Fibroblast of lung (primary cell): ENCODE data around the gene NKX6-2. TPM values are rescaled to one million over a fixed set of nuclear protein-coding genes. Genes with fewer than 3 reads are reported as not detected.

Experiments
- DNase-seq, 2 donors: peaks; one replicate each; pipeline versions ENCODE4 v3.0.0 to v3.0.0-alpha.2; 2010; ENCODE audit warnings: low read depth in 2 of 2
- H2AFZ ChIP-seq: 2 replicates; pipeline ENCODE4 v1.5.1; 2012; ENCODE audit warnings: low read length, control low read depth, inconsistent platforms
- H3K27ac ChIP-seq: 2 replicates; pipeline ENCODE4 v1.5.1; 2011; ENCODE audit warnings: low read length, control low read depth; ENCODE audit not compliant: insufficient read depth
- H3K27me3 ChIP-seq: 2 replicates; pipeline ENCODE4 v1.5.1; 2011; ENCODE audit warnings: mild to moderate bottlenecking, low read length; ENCODE audit not compliant: control insufficient read depth, insufficient read depth
- H3K36me3 ChIP-seq: 2 replicates; pipeline ENCODE4 v1.5.1; 2011; ENCODE audit warnings: low read length; ENCODE audit not compliant: control insufficient read depth, insufficient read depth
- H3K4me1 ChIP-seq: 2 replicates; pipeline ENCODE4 v1.5.1; 2011; ENCODE audit warnings: low read length; ENCODE audit not compliant: control insufficient read depth, insufficient read depth; ENCODE audit errors: extremely low read depth
- H3K4me2 ChIP-seq: 2 replicates; pipeline ENCODE4 v1.5.1; 2011; ENCODE audit warnings: low read length, control low read depth; ENCODE audit not compliant: insufficient read depth; ENCODE audit errors: extremely low read depth
- H3K4me3 ChIP-seq, 4 experiments: fragments of 200-600 bp in 1 of 4; sonication (generic) in 1 of 4; replicated peaks in 1 of 4; 2 replicates each; pipeline ENCODE4 v1.5.1; 2011 to 2016; ENCODE audit warnings: low read length in 4 of 4, low read depth in 3 of 4, mild to moderate bottlenecking in 3 of 4, control low read depth in 2 of 4, inconsistent platforms in 1 of 4, mixed read lengths in 1 of 4; ENCODE audit not compliant: insufficient read depth in 1 of 4; ENCODE audit errors: control extremely low read depth in 1 of 4
- H3K79me2 ChIP-seq: 2 replicates; pipeline ENCODE4 v1.5.1; 2012; ENCODE audit warnings: mild to moderate bottlenecking, low read length, inconsistent platforms; ENCODE audit not compliant: control insufficient read depth, insufficient read depth
- H3K9ac ChIP-seq: 2 replicates; pipeline ENCODE4 v1.5.1; 2011; ENCODE audit warnings: mild to moderate bottlenecking, low read length, control low read depth; ENCODE audit not compliant: insufficient read depth
- H3K9me3 ChIP-seq: 2 replicates; pipeline ENCODE4 v1.5.1; 2012; ENCODE audit warnings: low read depth, low read length; ENCODE audit not compliant: control insufficient read depth, insufficient read depth
- H4K20me1 ChIP-seq: 2 replicates; pipeline ENCODE4 v1.5.1; 2011; ENCODE audit warnings: low read length; ENCODE audit not compliant: control insufficient read depth, insufficient read depth; ENCODE audit errors: extremely low read depth
- CTCF ChIP-seq, 2 donors: IDR thresholded peaks in 1 of 2; conservative IDR thresholded peaks in 1 of 2; 1 replicate in 1 of 2; 2 replicates in 1 of 2; pipeline ENCODE4 v1.5.1; 2011 to 2012; ENCODE audit warnings: low read length in 2 of 2, control low read depth in 1 of 2, inconsistent platforms in 1 of 2, low read depth in 1 of 2, mild to moderate bottlenecking in 1 of 2
- EZH2 ChIP-seq: IDR thresholded peaks from 2 replicates; pipeline ENCODE4 v1.5.1; 2012; ENCODE audit warnings: low read length, control low read depth, mild to moderate bottlenecking; ENCODE audit errors: missing control alignments
- polyA plus RNA-seq, 2 donors: library from polyadenylated mRNA; depleted of rRNA in 1 of 2; stranded (reverse) in 1 of 2; unstranded in 1 of 2; fragments of >200 nt; gene quantifications; 2 replicates each; pipeline ENCODE4 v1.2.1, GENCODE V29; 2011 to 2012; ENCODE audit warnings: missing spikeins in 1 of 2
- total RNA-seq: library from RNA; depleted of rRNA; stranded (reverse); fragments of >200 nt; gene quantifications from 2 replicates; pipeline ENCODE4 v1.2.1, GENCODE V29; 2014

Gene NKX6-2
- total and polyA plus RNA-seq, 2 donors (not counting 1 experiment from before 2014, with no cell fraction given): not detected

DNA sequence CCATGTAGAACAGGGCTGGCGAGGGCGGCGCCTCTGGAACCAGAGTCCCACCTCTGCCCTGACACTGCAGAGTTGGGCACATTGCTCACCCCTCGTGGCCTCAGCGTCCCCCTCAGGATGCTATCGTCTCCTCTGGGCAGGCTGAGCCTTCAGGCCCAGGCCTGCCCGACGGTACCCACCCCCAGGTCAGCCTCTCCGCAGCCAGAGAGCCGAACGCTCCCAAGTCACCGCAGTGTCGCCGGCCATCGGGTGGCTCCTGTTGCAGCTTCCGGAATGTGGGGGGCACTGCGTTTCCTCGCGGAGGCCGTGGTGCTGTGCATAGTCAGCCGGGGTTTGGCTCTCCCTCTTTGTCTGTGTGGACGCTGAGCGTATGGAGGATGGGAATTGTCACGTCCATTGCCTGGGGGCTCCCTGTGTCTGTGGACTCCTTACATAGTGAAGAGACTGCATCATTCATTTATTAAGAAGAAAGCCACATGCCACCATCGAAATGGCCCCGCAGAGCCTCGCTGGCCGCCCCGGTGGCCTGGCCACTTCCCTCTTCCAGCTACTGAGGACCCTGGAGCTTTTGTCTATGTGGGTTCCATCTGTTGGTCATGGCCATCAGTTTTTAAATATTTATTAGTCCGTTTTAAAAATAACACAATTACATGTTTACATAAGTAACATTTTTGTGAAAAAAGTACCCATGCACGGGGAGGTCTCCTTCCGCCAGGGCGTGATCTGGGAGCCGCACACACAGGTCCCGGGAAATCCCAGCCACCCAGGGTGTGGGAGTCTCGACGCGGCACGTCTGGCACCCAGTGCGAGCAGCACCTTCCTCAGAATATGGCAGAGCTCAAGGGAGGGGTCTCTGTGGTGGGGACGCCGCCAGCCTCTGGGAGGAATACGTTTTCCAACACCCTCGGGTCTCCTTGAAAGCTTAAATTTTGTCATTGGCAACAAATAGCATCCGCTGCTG, 15.6 kb downstream of the NKX6-2 start:
- no peak overlapping the region for H2AFZ ChIP-seq
- H3K9me3 ChIP-seq: no peaks in the 10 kb centered on the region
- no peaks in the 10 kb centered on the region for H3K27me3 ChIP-seq
- H4K20me1 ChIP-seq: no peaks in the 10 kb centered on the region
- no peak overlapping the region for H3K9ac ChIP-seq
- no peak overlapping the region for H3K27ac ChIP-seq
- H3K4me1 ChIP-seq: no peaks in the 10 kb centered on the region
- no peak for DNase-seq
- no peak overlapping the region for H3K4me2 ChIP-seq
- no peaks in the 10 kb centered on the region for H3K79me2 ChIP-seq
- H3K36me3 ChIP-seq: no peaks in the 10 kb centered on the region
- H3K4me3 ChIP-seq: no peak overlapping the region
- TF ChIP-seq CTCF (conservative IDR thresholded peaks at IDR 0.05 in 1 of 2, IDR thresholded peaks at IDR 0.05 in 1 of 2; ENCODE audit: low read depth in 1 of 2, low read length in 2 of 2) (no peak), EZH2 (no peak)

DNA sequence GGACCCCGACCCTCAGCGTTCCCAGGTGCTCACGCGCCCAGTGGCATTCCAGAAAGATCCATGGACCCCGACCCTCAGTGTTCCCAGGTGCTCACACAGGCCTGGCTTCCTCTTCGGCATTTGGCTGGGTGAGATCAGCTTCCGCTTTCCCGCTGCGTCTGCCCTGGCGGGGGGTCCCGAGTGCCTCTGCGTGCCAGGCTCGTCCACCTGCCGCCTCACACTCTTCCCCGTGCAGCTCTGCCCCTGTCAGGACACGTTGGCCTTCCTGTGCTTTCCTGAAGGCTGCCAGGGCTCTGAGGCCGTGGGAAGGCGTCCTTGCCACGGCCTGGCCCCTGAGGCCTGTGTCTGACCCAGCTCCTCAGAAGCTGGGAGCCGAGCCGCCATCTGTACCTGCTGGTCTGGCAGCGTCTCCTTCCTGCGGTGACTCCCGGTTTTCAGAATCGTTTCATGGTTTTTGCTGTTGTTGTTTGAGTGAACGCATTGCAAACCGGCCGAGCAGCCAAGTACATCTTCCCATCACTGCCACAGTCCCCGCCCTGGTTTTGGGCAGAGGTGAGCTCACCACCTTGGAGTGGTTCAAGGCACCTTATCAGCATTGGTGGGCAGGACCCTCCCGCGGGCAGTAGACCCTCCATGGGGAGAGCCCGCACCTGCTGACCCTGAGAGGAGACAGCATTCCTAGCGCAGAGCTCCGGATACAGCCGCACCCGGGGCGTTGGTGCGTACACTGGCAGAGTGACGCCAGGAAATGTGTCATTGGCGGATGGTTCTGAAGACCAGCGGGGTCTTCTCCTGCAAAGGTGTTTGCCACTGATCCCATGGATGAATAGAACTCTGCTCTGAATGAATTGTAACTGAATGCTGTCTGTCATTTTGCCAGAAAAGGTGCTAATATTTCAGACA, 17.4 kb downstream of the NKX6-2 start:
- H3K4me3 ChIP-seq: no peak overlapping the region
- H3K27ac ChIP-seq: no peak overlapping the region
- no peaks in the 10 kb centered on the region for H3K4me1 ChIP-seq
- no peaks in the 10 kb centered on the region for H3K9me3 ChIP-seq
- H3K27me3 ChIP-seq: no peaks in the 10 kb centered on the region
- H3K36me3 ChIP-seq: no peaks in the 10 kb centered on the region
- DNase-seq: no peak
- no peak overlapping the region for H3K9ac ChIP-seq
- H4K20me1 ChIP-seq: no peaks in the 10 kb centered on the region
- TF ChIP-seq EZH2 (no peak), CTCF (conservative IDR thresholded peaks at IDR 0.05 in 1 of 2, IDR thresholded peaks at IDR 0.05 in 1 of 2; ENCODE audit: low read depth in 1 of 2, low read length in 2 of 2) (no peak)
- no peak overlapping the region for H2AFZ ChIP-seq
- H3K4me2 ChIP-seq: no peak overlapping the region
- no peaks in the 10 kb centered on the region for H3K79me2 ChIP-seq

DNA sequence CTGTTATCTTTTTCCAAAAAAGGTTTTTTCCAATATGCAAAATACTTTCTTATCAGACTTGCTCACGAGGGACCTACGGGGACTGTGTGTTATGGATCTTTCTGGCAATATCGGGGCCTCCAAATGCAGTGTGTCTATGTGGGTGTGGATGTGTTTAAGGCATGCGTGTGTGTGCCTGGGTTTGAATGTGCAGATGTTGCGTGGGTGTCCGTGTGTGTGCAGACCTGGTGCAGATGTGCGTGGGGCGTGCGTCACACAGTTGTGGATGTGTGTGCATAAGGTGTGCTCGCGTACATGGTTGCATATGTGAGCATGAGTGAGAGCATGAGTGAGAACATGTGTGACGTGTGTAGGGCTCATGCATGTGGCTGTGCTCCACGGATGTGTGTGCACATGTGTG, 19.7 kb downstream of the NKX6-2 start:
- Histone ChIP-seq H3K79me2 (no peaks in the 10 kb centered on the region), H3K27me3 (no peaks in the 10 kb centered on the region), H3K9me3 (no peaks in the 10 kb centered on the region), H3K4me2 (no peak overlapping the region), H4K20me1 (no peaks in the 10 kb centered on the region), H3K9ac (no peak overlapping the region), H3K4me1 (no peaks in the 10 kb centered on the region), H3K4me3 (no peak overlapping the region), H2AFZ (no peak overlapping the region), H3K27ac (no peak overlapping the region), H3K36me3 (no peaks in the 10 kb centered on the region)
- DNase-seq: no peak
- TF ChIP-seq EZH2: no peak
- TF ChIP-seq CTCF (conservative IDR thresholded peaks at IDR 0.05 in 1 of 2, IDR thresholded peaks at IDR 0.05 in 1 of 2; ENCODE audit: low read depth in 1 of 2, low read length in 2 of 2): no peak
